ENCODE data around the gene USP8.

- no peak for TF ChIP-seq CTCF (conservative IDR thresholded peaks at IDR 0.05)
- no peak for TF ChIP-seq ZFX (IDR thresholded peaks at IDR 0.05)
These were observed 139.6 kb downstream of the USP8 start for GRCh38 chr15:50563756-50564155.
